ENCODE data around the gene TMEM239. TPM values are rescaled to one million over a fixed set of nuclear protein-coding genes. Genes with fewer than 3 reads are reported as not detected.

The TMEM239 gene
- total RNA-seq, 1 donor from 2014 or later = not detected

- peaks cover 22% of the 10 kb centered on the region for H3K36me3 Mint-ChIP-seq (ENCODE audit: unreplicated experiment)
- H3K27ac Mint-ChIP-seq (ENCODE audit: unreplicated experiment) = no peak overlapping the region
- H3K9me3 Mint-ChIP-seq (ENCODE audit: unreplicated experiment) = peaks cover 7% of the 10 kb centered on the region
- H3K4me3 Mint-ChIP-seq (ENCODE audit: unreplicated experiment) = no peak overlapping the region
- H3K27me3 Mint-ChIP-seq (ENCODE audit: unreplicated experiment) = peaks cover 11% of the 10 kb centered on the region
- TF ChIP-seq CTCF (IDR thresholded peaks at IDR 0.05; ENCODE audit: partially characterized antibody, unreplicated experiment) = no peak
- no peak for DNase-seq
- peaks cover 9% of the 10 kb centered on the region for H3K4me1 Mint-ChIP-seq (ENCODE audit: low read depth, unreplicated experiment)
Measured at GRCh38 chr20:2809690-2810089, 6.5 kb upstream of the TMEM239 start.

GRCh38 chr20:2812189-2812588 is 4.0 kb upstream of the TMEM239 start:
- H3K36me3 Mint-ChIP-seq (ENCODE audit: unreplicated experiment) = peaks cover 22% of the 10 kb centered on the region
- peaks cover 6% of the 10 kb centered on the region for H3K9me3 Mint-ChIP-seq (ENCODE audit: unreplicated experiment)
- peaks cover 11% of the 10 kb centered on the region for H3K4me1 Mint-ChIP-seq (ENCODE audit: low read depth, unreplicated experiment)
- no peak overlapping the region for H3K4me3 Mint-ChIP-seq (ENCODE audit: unreplicated experiment)
- peaks cover 4% of the 10 kb centered on the region for H3K27me3 Mint-ChIP-seq (ENCODE audit: unreplicated experiment)
- H3K27ac Mint-ChIP-seq (ENCODE audit: unreplicated experiment) = no peak overlapping the region
- no peak for TF ChIP-seq CTCF (IDR thresholded peaks at IDR 0.05; ENCODE audit: partially characterized antibody, unreplicated experiment)
- DNase-seq = no peak

- H3K4me1 Mint-ChIP-seq (ENCODE audit: low read depth, unreplicated experiment) = peaks cover 11% of the 10 kb centered on the region
Measured at GRCh38 chr20:2814076-2814475, 2.1 kb upstream of the TMEM239 start.

GRCh38 chr20:2814587-2815051 is 1.5 kb upstream of the TMEM239 start, which contains the start of gene C20orf141:
TSS of gene C20orf141 (plus strand) at chr20:2814987. CDS start at chr20:2815185, 198 bp downstream.
- peaks cover 7% of the 10 kb centered on the region for H3K27me3 Mint-ChIP-seq (ENCODE audit: unreplicated experiment)
- no peak within 1 kb of the TSS for H3K4me3 Mint-ChIP-seq (ENCODE audit: unreplicated experiment)
- no peak for TF ChIP-seq CTCF (IDR thresholded peaks at IDR 0.05; ENCODE audit: partially characterized antibody, unreplicated experiment)
- DNase-seq = peak; percentile 52
- peaks cover 12% of the 10 kb centered on the region for H3K36me3 Mint-ChIP-seq (ENCODE audit: unreplicated experiment)
- H3K27ac Mint-ChIP-seq (ENCODE audit: unreplicated experiment) = peak within 1 kb of the TSS; percentile 43
- peaks cover 11% of the 10 kb centered on the region for H3K4me1 Mint-ChIP-seq (ENCODE audit: low read depth, unreplicated experiment)
- H3K9me3 Mint-ChIP-seq (ENCODE audit: unreplicated experiment) = peaks cover 6% of the 10 kb centered on the region

More at GRCh38 chr20:2814076-2814475, 2.1 kb upstream of the TMEM239 start:
- H3K36me3 Mint-ChIP-seq (ENCODE audit: unreplicated experiment) = peaks cover 12% of the 10 kb centered on the region
- peak overlapping the region; percentile 15 for H3K27ac Mint-ChIP-seq (ENCODE audit: unreplicated experiment)
- DNase-seq = no peak
- TF ChIP-seq CTCF (IDR thresholded peaks at IDR 0.05; ENCODE audit: partially characterized antibody, unreplicated experiment) = no peak
- peaks cover 6% of the 10 kb centered on the region for H3K9me3 Mint-ChIP-seq (ENCODE audit: unreplicated experiment)
- peaks cover 7% of the 10 kb centered on the region for H3K27me3 Mint-ChIP-seq (ENCODE audit: unreplicated experiment)
- no peak overlapping the region for H3K4me3 Mint-ChIP-seq (ENCODE audit: unreplicated experiment)

GRCh38 chr20:2815242-2815900 is 793 bp upstream of the TMEM239 start:
- Mint-ChIP-seq H3K4me1 (ENCODE audit: low read depth, unreplicated experiment) (peaks cover 13% of the 10 kb centered on the region), H3K27me3 (ENCODE audit: unreplicated experiment) (peaks cover 14% of the 10 kb centered on the region), H3K4me3 (ENCODE audit: unreplicated experiment) (no peak overlapping the region), H3K36me3 (ENCODE audit: unreplicated experiment) (peaks cover 17% of the 10 kb centered on the region), H3K9me3 (ENCODE audit: unreplicated experiment) (peaks cover 9% of the 10 kb centered on the region), H3K27ac (ENCODE audit: unreplicated experiment) (no peak overlapping the region)
- DNase-seq = no peak
- no peak for TF ChIP-seq CTCF (IDR thresholded peaks at IDR 0.05; ENCODE audit: partially characterized antibody, unreplicated experiment)

Data from glutamatergic neuron (in vitro differentiated cells).